Fibroblast of villous mesenchyme (primary cell): ENCODE results near the gene PNPLA8. TPM values are rescaled to one million over a fixed set of nuclear protein-coding genes. Genes with fewer than 3 reads are reported as not detected.

Source experiments
- DNase-seq: peaks from one replicate; pipeline ENCODE4 v3.0.0-alpha.2; 2010; ENCODE audit warnings: low read depth
- H3K4me3 ChIP-seq: 2 replicates; pipeline ENCODE4 v1.5.1; 2011; ENCODE audit warnings: low read depth, mild to moderate bottlenecking, low read length
- total RNA-seq: library from RNA; depleted of rRNA; stranded (reverse); fragments of >200 nt; gene quantifications from 2 replicates; pipeline ENCODE4 v1.2.3, GENCODE V29; 2012
- TF ChIP-seq, protein P1 (sequence below): IDR thresholded peaks from 2 replicates; pipeline ENCODE4 v1.5.1; 2012; ENCODE audit warnings: low read depth, mild to moderate bottlenecking, low read length; ENCODE audit not compliant: insufficient read depth

Gene PNPLA8
- total RNA-seq, 1 donor = 34.1 TPM

DNA sequence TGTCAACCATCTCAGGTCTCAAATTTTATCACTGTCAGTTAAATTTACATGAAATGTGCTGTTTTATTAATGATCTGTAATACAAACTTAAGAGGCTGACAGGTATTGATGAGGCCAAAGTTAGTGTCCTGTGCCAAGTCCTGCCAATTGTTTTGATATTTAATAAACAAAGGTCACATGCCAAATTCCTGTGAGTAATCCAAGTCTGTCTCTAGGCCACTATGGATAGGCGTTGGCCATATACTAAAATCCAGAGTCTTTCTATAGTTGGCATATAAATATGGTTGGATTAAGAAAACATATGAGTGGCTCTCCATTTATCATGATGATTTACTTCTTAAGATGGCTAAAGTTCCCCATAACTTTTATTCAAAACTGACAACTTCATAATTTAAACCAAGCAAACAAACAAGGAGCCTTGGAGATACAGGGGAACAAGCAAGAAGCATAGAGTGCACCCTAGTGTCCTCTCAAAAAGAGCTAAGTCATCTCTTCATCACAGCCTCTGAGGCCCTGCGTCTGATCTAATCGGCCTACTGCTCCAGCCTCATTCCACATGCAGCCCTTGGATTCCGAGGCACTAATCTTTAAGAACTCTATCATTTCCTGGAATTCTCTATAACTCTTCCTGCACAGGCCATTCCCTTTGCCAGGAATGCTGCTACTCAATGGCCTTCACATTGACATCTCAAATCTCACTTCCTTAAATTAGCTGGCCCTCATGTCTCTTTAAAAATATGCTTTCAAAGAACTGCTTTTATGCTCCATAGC, 37.0 kb downstream of the PNPLA8 start:
- peak; percentile 6 for DNase-seq
- no peak overlapping the region for H3K4me3 ChIP-seq
- TF ChIP-seq, protein P1, sequence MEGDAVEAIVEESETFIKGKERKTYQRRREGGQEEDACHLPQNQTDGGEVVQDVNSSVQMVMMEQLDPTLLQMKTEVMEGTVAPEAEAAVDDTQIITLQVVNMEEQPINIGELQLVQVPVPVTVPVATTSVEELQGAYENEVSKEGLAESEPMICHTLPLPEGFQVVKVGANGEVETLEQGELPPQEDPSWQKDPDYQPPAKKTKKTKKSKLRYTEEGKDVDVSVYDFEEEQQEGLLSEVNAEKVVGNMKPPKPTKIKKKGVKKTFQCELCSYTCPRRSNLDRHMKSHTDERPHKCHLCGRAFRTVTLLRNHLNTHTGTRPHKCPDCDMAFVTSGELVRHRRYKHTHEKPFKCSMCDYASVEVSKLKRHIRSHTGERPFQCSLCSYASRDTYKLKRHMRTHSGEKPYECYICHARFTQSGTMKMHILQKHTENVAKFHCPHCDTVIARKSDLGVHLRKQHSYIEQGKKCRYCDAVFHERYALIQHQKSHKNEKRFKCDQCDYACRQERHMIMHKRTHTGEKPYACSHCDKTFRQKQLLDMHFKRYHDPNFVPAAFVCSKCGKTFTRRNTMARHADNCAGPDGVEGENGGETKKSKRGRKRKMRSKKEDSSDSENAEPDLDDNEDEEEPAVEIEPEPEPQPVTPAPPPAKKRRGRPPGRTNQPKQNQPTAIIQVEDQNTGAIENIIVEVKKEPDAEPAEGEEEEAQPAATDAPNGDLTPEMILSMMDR = no peak

DNA sequence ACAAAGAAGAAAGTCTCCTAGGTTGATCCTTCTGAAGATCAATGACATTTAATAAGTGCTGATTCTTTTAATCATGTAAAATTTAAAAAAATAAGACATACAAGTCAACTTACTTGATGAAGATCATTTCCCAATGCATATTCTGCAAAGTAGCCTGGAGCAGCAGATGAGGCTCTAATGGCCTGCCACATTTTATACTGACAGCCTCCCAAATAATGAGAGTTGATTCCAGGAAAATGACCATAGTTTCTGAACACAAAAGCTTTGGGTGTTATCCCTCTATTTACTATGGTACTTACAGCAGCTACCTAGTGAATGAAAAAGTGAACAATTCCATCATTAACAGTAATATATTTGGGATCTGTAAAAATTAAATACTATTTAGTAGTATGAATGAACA, 38.3 kb downstream of the PNPLA8 start:
- no peak overlapping the region for H3K4me3 ChIP-seq
- no peak for DNase-seq
- TF ChIP-seq, protein P1 = no peak

DNA sequence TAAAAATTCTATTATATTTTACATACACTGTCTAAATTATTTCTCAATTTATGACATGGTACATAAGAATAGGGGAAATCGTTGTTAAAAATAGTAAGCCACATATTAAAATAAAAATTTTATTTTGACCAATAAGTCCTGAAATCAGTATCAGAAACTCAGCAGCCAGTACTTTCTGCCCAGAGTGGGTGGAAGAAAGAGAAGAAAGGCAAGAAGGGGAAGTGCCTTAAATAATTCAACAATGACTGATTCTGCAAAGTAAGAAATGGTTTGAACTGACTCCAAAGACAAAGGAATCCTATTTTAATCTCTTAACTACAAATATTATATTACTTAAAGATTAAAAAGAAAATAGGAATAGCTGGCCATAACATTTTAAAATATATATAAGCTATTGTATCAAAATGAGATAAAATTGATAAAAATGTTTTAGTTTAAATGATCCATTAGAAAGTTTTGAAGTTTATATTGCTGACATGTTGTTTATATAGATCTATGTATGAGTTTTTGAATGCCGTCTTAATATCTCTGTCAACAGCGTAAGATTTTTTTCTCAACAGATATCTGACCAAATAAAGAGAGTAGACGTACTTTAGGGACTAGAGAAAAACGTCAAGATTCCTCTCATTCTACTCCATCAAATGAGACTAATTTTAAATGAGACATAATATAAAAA, 39.5 kb downstream of the PNPLA8 start:
- DNase-seq = no peak
- TF ChIP-seq, protein P1 = no peak
- H3K4me3 ChIP-seq = no peak overlapping the region

DNA sequence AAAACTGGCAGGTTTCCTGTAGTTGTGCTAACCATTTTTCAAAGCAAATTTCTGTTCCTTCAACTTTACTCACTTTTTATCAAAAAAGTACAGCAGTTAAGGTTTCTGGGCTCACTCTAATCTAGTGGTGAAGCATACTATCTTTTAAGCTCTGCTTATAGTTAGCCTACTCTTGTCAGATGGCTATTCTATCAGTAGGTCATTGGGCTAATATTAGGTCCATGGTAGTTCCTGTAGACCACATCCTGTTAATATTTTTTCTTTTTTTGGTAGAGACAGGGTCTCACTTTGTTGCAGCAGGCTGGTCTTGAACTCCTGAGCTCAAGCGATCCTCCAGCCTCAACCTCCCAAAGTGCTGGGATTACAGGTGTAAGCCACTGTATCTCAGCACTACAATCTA, 41.8 kb downstream of the PNPLA8 start:
- DNase-seq = no peak
- TF ChIP-seq, protein P1 = no peak

DNA sequence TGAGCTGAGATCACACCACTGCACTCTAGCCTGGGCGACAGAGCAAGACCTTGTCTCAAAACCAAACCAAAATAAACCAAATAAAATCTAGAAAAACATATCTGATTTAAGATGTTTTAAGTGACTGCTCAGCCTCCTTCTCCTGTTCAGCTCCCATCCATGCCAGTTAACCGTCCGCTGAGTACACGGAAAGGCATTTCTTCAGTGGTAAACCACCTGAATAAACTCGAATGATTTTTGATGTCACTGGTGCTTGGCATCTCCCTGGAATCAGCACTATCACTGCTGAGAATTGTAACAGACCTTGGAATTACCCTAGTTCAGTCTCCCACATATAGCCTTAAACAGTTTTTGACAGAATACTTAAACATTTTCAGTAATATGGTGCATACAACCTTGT, 45.6 kb downstream of the PNPLA8 start:
- no peak for DNase-seq
- TF ChIP-seq, protein P1 = no peak

More for the DNA sequence above, 41.8 kb downstream of the PNPLA8 start:
- no peak overlapping the region for H3K4me3 ChIP-seq

DNA sequence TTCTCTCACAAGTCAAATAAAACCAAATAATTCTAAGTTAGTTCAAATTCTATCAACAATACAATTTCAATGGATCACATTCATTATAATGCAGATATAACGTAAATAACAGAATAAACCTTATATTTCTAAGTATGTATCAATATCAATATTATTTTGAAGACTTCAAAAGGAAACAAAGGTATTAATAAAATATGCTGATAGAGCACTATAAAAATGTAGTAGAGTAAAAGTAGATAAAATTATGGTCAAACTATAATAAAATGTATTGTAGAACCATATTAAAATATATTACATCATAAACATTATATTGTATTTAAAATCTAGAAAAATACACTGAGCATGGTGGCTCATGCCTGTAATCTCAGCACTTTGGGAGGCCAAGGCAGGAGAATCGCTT, 46.2 kb downstream of the PNPLA8 start:
- TF ChIP-seq, protein P1 = no peak
- H3K4me3 ChIP-seq = no peak overlapping the region
- no peak for DNase-seq

More for the DNA sequence above, 45.6 kb downstream of the PNPLA8 start:
- no peak overlapping the region for H3K4me3 ChIP-seq
